ENCODE measurements around the gene NR1H4. TPM values are rescaled to one million over a fixed set of nuclear protein-coding genes. Genes with fewer than 3 reads are reported as not detected.
A peak's percentile ranks its signal among the peaks of the same experiment; 100 is the strongest.

The NR1H4 gene
- total and polyA plus RNA-seq, 2 experiments from 2014 or later: not detected

GRCh38 chr12:100435957-100436356 is 37.7 kb upstream of the NR1H4 start:
- DNase-seq (ENCODE audit: low read depth in 1 of 2, low spot score in 1 of 2): no peak
- H3K4me3 ChIP-seq: no peak overlapping the region
- no peaks in the 10 kb centered on the region for H3K36me3 ChIP-seq
- no peak for TF ChIP-seq CTCF (IDR thresholded peaks at IDR 0.05; ENCODE audit: low read depth, low read length)
- no peak overlapping the region for H3K27ac ChIP-seq
- H3K9me3 ChIP-seq (ENCODE audit: low read depth): no peaks in the 10 kb centered on the region
- no peaks in the 10 kb centered on the region for H3K27me3 ChIP-seq
- H3K4me1 ChIP-seq (ENCODE audit: low read depth): no peaks in the 10 kb centered on the region

GRCh38 chr12:100437038-100437841 is 36.4 kb upstream of the NR1H4 start:
- no peaks in the 10 kb centered on the region for H3K4me1 ChIP-seq (ENCODE audit: low read depth)
- no peaks in the 10 kb centered on the region for H3K27me3 ChIP-seq
- TF ChIP-seq CTCF (IDR thresholded peaks at IDR 0.05; ENCODE audit: low read depth, low read length): no peak
- H3K4me3 ChIP-seq: no peak overlapping the region
- DNase-seq (ENCODE audit: low read depth in 1 of 2, low spot score in 1 of 2): no peak
- H3K9me3 ChIP-seq (ENCODE audit: low read depth): no peaks in the 10 kb centered on the region
- no peaks in the 10 kb centered on the region for H3K36me3 ChIP-seq
- H3K27ac ChIP-seq: no peak overlapping the region

GRCh38 chr12:100439797-100440196 is 33.9 kb upstream of the NR1H4 start:
- no peaks in the 10 kb centered on the region for H3K4me1 ChIP-seq (ENCODE audit: low read depth)
- no peak for DNase-seq (ENCODE audit: low read depth in 1 of 2, low spot score in 1 of 2)
- no peak overlapping the region for H3K4me3 ChIP-seq
- no peaks in the 10 kb centered on the region for H3K36me3 ChIP-seq
- H3K27ac ChIP-seq: no peak overlapping the region
- no peaks in the 10 kb centered on the region for H3K27me3 ChIP-seq
- no peaks in the 10 kb centered on the region for H3K9me3 ChIP-seq (ENCODE audit: low read depth)
- no peak for TF ChIP-seq CTCF (IDR thresholded peaks at IDR 0.05; ENCODE audit: low read depth, low read length)

- H3K27ac ChIP-seq: no peak overlapping the region
- H3K36me3 ChIP-seq: no peaks in the 10 kb centered on the region
- H3K4me3 ChIP-seq: no peak overlapping the region
- H3K4me1 ChIP-seq (ENCODE audit: low read depth): no peaks in the 10 kb centered on the region
- H3K27me3 ChIP-seq: no peaks in the 10 kb centered on the region
- no peaks in the 10 kb centered on the region for H3K9me3 ChIP-seq (ENCODE audit: low read depth)
- TF ChIP-seq CTCF (IDR thresholded peaks at IDR 0.05; ENCODE audit: low read depth, low read length): no peak
- no peak for DNase-seq (ENCODE audit: low read depth in 1 of 2, low spot score in 1 of 2)
Observed at GRCh38 chr12:100442403-100442802, 31.3 kb upstream of the NR1H4 start.

- Histone ChIP-seq H3K4me3 (no peak overlapping the region), H3K27me3 (no peaks in the 10 kb centered on the region), H3K27ac (no peak overlapping the region), H3K36me3 (no peaks in the 10 kb centered on the region), H3K4me1 (ENCODE audit: low read depth) (no peaks in the 10 kb centered on the region), H3K9me3 (ENCODE audit: low read depth) (no peaks in the 10 kb centered on the region)
- TF ChIP-seq CTCF (IDR thresholded peaks at IDR 0.05; ENCODE audit: low read depth, low read length): no peak
- DNase-seq (ENCODE audit: low read depth in 1 of 2, low spot score in 1 of 2): peak in 1 of 2 donors; percentile 4
Observed at GRCh38 chr12:100443434-100443833, 30.2 kb upstream of the NR1H4 start.

All from cardiac muscle cell (in vitro differentiated cells and primary cell).